MM.1S (cell line): Measurements from ENCODE around the gene FAM117B.

Source experiments
- DNase-seq: peaks from one replicate; pipeline ENCODE4 v3.0.0-alpha.2; 2015
- H2AFZ ChIP-seq: fragments of 300-600 bp; sonication (generic); 2 replicates; pipeline ENCODE4 v1.6.0; 2016; ENCODE audit warnings: antibody characterized with exemption, low read length
- H3F3A ChIP-seq: fragments of 300-600 bp; sonication (generic); 2 replicates; pipeline ENCODE4 v1.6.1; 2016; ENCODE audit warnings: mild to moderate bottlenecking, antibody characterized with exemption, low read length, moderate library complexity, mixed read lengths; ENCODE audit not compliant: insufficient read depth
- H3K27ac ChIP-seq: fragments of 300-600 bp; sonication (generic); 2 replicates; pipeline ENCODE4 v1.5.1; 2016; ENCODE audit warnings: mild to moderate bottlenecking, low read length
- H3K27me3 ChIP-seq: fragments of 300-600 bp; sonication (generic); replicated peaks from 2 replicates; pipeline ENCODE4 v1.6.0; 2016; ENCODE audit warnings: low read length; ENCODE audit not compliant: insufficient read depth
- H3K36me3 ChIP-seq: fragments of 300-600 bp; sonication (generic); replicated peaks from 2 replicates; pipeline ENCODE4 v1.6.1; 2016; ENCODE audit warnings: mild to moderate bottlenecking, low read length, mixed read lengths; ENCODE audit not compliant: insufficient read depth
- H3K4me1 ChIP-seq: fragments of 300-600 bp; sonication (generic); 2 replicates; pipeline ENCODE4 v1.6.1; 2016; ENCODE audit warnings: low read length, mixed read lengths
- H3K4me2 ChIP-seq: fragments of 300-600 bp; sonication (generic); 2 replicates; pipeline ENCODE4 v1.6.0; 2016; ENCODE audit warnings: low read depth, low read length
- H3K4me3 ChIP-seq: fragments of 300-600 bp; sonication (generic); 2 replicates; pipeline ENCODE4 v1.5.1; 2016; ENCODE audit warnings: low read length, mixed read lengths
- H3K79me2 ChIP-seq: fragments of 300-600 bp; sonication (generic); 2 replicates; pipeline ENCODE4 v1.6.1; 2016; ENCODE audit warnings: mixed run types, low read length, mixed read lengths
- H3K9ac ChIP-seq: fragments of 300-600 bp; sonication (generic); 2 replicates; pipeline ENCODE4 v1.6.1; 2016; ENCODE audit warnings: low read length, mixed read lengths
- H3K9me2 ChIP-seq: fragments of 300-600 bp; sonication (generic); replicated peaks from 2 replicates; pipeline ENCODE4 v1.6.1; 2016; ENCODE audit warnings: mild to moderate bottlenecking, low read length, mixed read lengths; ENCODE audit not compliant: insufficient read depth
- H3K9me3 ChIP-seq: fragments of 300-600 bp; sonication (generic); replicated peaks from 2 replicates; pipeline ENCODE4 v1.6.1; 2016; ENCODE audit warnings: mild to moderate bottlenecking, low read length, mixed read lengths; ENCODE audit not compliant: insufficient read depth
- H4K20me1 ChIP-seq: fragments of 300-600 bp; sonication (generic); 2 replicates; pipeline ENCODE4 v1.6.1; 2016; ENCODE audit warnings: mild to moderate bottlenecking, low read length, moderate library complexity, mixed read lengths; ENCODE audit not compliant: insufficient read depth
- EZH2 ChIP-seq: fragments of 300-600 bp; sonication (generic); optimal IDR thresholded peaks from 2 replicates; pipeline ENCODE3; 2017; ENCODE audit warnings: low read depth, mild to moderate bottlenecking, antibody characterized with exemption, low read length, mixed read lengths
- EZH2phosphoT487 ChIP-seq: fragments of 300-600 bp; sonication (generic); IDR thresholded peaks from 2 replicates; pipeline ENCODE4 v1.6.1; 2018; ENCODE audit warnings: antibody characterized with exemption, low read length
- TF ChIP-seq, protein P1 (sequence below): fragments of 300-600 bp; sonication (generic); IDR thresholded peaks from 2 replicates; pipeline ENCODE4 v1.5.1; 2016; ENCODE audit warnings: antibody characterized with exemption, low read length, mixed read lengths

The FAM117B gene

DNA sequence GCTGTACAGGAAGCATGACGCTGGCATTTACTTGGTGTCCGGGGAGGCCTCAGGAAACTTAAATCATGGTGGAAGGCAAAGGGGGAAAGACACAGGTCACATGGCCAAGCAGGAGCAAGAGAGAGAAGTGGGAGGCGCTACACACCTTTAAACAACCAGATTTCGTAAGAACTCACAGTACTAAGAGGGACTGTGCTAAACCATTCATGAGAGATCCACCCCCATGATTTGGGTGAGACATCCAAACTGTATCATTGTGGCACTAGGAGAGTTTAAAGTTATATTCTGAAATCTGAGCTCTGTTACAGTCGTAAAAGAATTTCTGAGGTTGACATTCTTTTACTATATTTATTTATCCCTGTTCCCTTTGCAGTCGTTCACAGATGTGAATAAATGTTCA lies 120.2 kb downstream of the FAM117B start:
- no peak overlapping the region for H3K27ac ChIP-seq
- no peak overlapping the region for H3K4me2 ChIP-seq
- no peaks in the 10 kb centered on the region for H3F3A ChIP-seq
- TF ChIP-seq EZH2phosphoT487 (no peak), EZH2 (no peak)
- TF ChIP-seq, protein P1, sequence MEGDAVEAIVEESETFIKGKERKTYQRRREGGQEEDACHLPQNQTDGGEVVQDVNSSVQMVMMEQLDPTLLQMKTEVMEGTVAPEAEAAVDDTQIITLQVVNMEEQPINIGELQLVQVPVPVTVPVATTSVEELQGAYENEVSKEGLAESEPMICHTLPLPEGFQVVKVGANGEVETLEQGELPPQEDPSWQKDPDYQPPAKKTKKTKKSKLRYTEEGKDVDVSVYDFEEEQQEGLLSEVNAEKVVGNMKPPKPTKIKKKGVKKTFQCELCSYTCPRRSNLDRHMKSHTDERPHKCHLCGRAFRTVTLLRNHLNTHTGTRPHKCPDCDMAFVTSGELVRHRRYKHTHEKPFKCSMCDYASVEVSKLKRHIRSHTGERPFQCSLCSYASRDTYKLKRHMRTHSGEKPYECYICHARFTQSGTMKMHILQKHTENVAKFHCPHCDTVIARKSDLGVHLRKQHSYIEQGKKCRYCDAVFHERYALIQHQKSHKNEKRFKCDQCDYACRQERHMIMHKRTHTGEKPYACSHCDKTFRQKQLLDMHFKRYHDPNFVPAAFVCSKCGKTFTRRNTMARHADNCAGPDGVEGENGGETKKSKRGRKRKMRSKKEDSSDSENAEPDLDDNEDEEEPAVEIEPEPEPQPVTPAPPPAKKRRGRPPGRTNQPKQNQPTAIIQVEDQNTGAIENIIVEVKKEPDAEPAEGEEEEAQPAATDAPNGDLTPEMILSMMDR = no peak
- H3K4me1 ChIP-seq = peaks cover 5% of the 10 kb centered on the region; the same call in 1 of the 2 replicates
- H3K9me3 ChIP-seq = no peaks in the 10 kb centered on the region
- no peak overlapping the region for H3K4me3 ChIP-seq
- no peaks in the 10 kb centered on the region for H3K9me2 ChIP-seq
- no peak for DNase-seq
- no peak overlapping the region for H3K9ac ChIP-seq
- H3K27me3 ChIP-seq = no peaks in the 10 kb centered on the region
- no peaks in the 10 kb centered on the region for H4K20me1 ChIP-seq
- no peaks in the 10 kb centered on the region for H3K79me2 ChIP-seq
- no peaks in the 10 kb centered on the region for H3K36me3 ChIP-seq
- no peak overlapping the region for H2AFZ ChIP-seq

- Histone ChIP-seq H3K9me2 (no peaks in the 10 kb centered on the region), H3F3A (no peaks in the 10 kb centered on the region), H3K27me3 (no peaks in the 10 kb centered on the region), H3K4me1 (no peaks in the 10 kb centered on the region), H3K79me2 (no peaks in the 10 kb centered on the region), H4K20me1 (no peaks in the 10 kb centered on the region), H3K9me3 (no peaks in the 10 kb centered on the region), H2AFZ (no peak overlapping the region), H3K4me3 (no peak overlapping the region), H3K4me2 (no peak overlapping the region), H3K9ac (no peak overlapping the region), H3K27ac (no peak overlapping the region), H3K36me3 (no peaks in the 10 kb centered on the region)
- no peak for DNase-seq
- TF ChIP-seq, protein P1 = no peak
- TF ChIP-seq EZH2 (no peak), EZH2phosphoT487 (no peak)
Observed at GRCh38 chr2:202756598-202756997, 121.8 kb downstream of the FAM117B start.

DNA sequence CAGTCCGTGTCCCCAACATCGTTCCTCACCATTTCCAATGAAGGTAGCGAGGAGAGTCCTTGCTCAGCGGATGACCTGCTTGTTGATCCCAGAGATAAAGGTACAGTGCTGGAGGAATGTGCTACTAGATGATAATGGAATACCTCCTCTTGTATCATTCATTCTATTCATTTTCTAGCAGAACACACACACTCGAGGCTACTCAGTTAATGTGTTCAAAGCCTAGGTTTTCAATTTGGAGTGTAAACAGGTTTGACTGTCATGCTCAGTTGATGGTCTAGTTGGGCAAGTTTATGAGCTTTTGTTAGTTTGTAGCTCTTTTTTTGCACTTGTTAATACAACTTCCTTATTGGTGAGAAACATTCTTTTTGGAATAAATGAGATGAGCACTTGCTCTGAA lies 122.6 kb downstream of the FAM117B start:
- Histone ChIP-seq H3K9me2 (no peaks in the 10 kb centered on the region), H3K4me2 (no peak overlapping the region), H3K9me3 (no peaks in the 10 kb centered on the region), H3K27me3 (no peaks in the 10 kb centered on the region), H3K4me1 (no peaks in the 10 kb centered on the region), H2AFZ (no peak overlapping the region), H4K20me1 (no peaks in the 10 kb centered on the region), H3F3A (no peaks in the 10 kb centered on the region), H3K9ac (no peak overlapping the region), H3K27ac (no peak overlapping the region), H3K4me3 (no peak overlapping the region), H3K79me2 (no peaks in the 10 kb centered on the region), H3K36me3 (no peaks in the 10 kb centered on the region)
- TF ChIP-seq EZH2phosphoT487 (no peak), EZH2 (no peak)
- TF ChIP-seq, protein P1 = no peak
- DNase-seq = no peak
